GM12875 (cell line): ENCODE measurements around the gene MYO9A.
"Not testable (repeated sequence)": the region's sequence is repeated elsewhere in the genome, so short reads cannot be mapped to it uniquely, and the experiment has no call there.

ENCODE experiments used
- H3K4me3 ChIP-seq: one replicate; pipeline ENCODE4 v1.5.1; 2011; ENCODE audit warnings: low read depth, low read length, control low read depth
- CTCF ChIP-seq: IDR thresholded peaks from 2 replicates; pipeline ENCODE4 v1.5.1; 2011; ENCODE audit warnings: low read depth, mild to moderate bottlenecking, control low read depth, inconsistent platforms, low read length, moderate library complexity, borderline replicate concordance; ENCODE audit not compliant: insufficient read depth

Gene MYO9A

GRCh38 chr15:72112116-72112515, 5.8 kb downstream of the MYO9A start:
- TF ChIP-seq CTCF, result no peak
- no peak overlapping the region for H3K4me3 ChIP-seq

DNA sequence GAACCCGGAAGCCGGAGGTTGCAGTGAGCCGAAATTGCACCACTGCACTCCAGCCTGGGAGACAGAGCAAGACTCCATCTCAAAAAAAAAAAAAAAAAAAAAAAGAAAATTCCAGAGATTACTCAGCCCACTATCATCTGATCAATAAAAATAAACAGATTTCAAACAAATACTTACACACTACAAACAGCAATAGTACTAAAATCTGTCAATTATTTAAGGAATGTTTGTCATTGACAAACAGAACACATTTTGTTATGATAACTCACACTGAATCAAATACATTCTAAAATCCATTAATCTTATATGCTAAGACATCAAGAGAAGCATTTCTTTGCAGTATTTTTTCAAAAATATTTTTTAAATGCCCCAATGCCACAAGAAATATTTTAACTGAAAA, 7.6 kb downstream of the MYO9A start:
- H3K4me3 ChIP-seq, result no peak overlapping the region
- TF ChIP-seq CTCF, result no peak

DNA sequence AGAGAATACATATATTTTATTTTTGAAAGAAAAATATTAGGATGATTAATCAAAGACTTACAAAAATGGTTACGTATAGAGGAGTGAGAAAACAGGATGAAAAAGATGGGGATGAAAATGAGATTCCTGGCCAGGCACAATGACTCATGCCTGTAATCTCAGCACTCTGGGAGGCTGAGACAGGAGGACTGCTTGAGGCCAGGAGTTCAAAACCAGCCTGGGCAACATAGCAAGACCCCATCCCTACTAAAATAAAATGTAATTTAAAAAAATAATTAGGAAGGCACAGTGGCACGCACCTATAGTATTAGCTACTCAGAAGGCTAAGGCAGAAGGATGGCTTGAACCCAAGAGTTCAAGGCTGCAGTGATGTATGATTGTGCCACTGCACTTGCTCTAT, 11.9 kb downstream of the MYO9A start:
- no peak for TF ChIP-seq CTCF
- no peak overlapping the region for H3K4me3 ChIP-seq

- TF ChIP-seq CTCF, result no peak
- H3K4me3 ChIP-seq, result no peak overlapping the region
Measured at GRCh38 chr15:72105111-72105510, 12.8 kb downstream of the MYO9A start.

GRCh38 chr15:72100551-72100950, 17.4 kb downstream of the MYO9A start:
- not testable (repeated sequence) for H3K4me3 ChIP-seq

- H3K4me3 ChIP-seq, result no peak overlapping the region
- TF ChIP-seq CTCF, result no peak
Measured at GRCh38 chr15:72099155-72099554, 18.8 kb downstream of the MYO9A start.

- TF ChIP-seq CTCF, result no peak
- H3K4me3 ChIP-seq, result no peak overlapping the region
Measured at GRCh38 chr15:72098040-72098439, 19.9 kb downstream of the MYO9A start.

GRCh38 chr15:72096796-72097195, 21.2 kb downstream of the MYO9A start:
- H3K4me3 ChIP-seq, result no peak overlapping the region
- no peak for TF ChIP-seq CTCF
